K562 treated with DMSO at 1 percent for 12 hours (cell line): Measurements from ENCODE around the gene RNF186. TPM values are rescaled to one million over a fixed set of nuclear protein-coding genes. Genes with fewer than 3 reads are reported as not detected.

ENCODE experiments used
- total RNA-seq: library from RNA; unstranded; fragments of 300-600 nt; gene quantifications from 2 replicates; pipeline ENCODE4 v1.2.3, GENCODE V29; 2022; ENCODE audit not compliant: insufficient read depth

Gene RNF186
- total RNA-seq, result not detected in 2 replicates

GRCh38 chr1:19814681-19815503 lies at the start of gene RNF186:
RNF186 (minus strand) TSS chr1:19815283; CDS start chr1:19815101, 182 bp downstream.

GRCh38 chr1:19799230-19800075 lies 15.6 kb downstream of the RNF186 start, which contains the start of gene TMCO4:
TMCO4 (minus strand) TSS chr1:19799916; CDS start chr1:19780758, 19,158 bp downstream.

Other genes starting within 250 kb of the RNF186 start
- gene NBL1, start 171.0 kb downstream of the RNF186 start, total RNA-seq, result 0.93 and 2.0 TPM in 2 replicates
- not detected in 2 replicates for gene HTR6, start 150.4 kb downstream of the RNF186 start, total RNA-seq
- 4.2 and 5.0 TPM in 2 replicates for gene TMCO4, start 15.4 kb downstream of the RNF186 start, total RNA-seq
- gene OTUD3, start 67.1 kb upstream of the RNF186 start, total RNA-seq, result 2.1 and 24.5 TPM in 2 replicates
- not detected in 2 replicates for gene PLA2G2E, start 108.3 kb upstream of the RNF186 start, total RNA-seq
- gene PLA2G2A, start 164.3 kb upstream of the RNF186 start, total RNA-seq, result not detected in 2 replicates